Measurements from ENCODE around the gene HSPA1B. TPM values are rescaled to one million over a fixed set of nuclear protein-coding genes. Genes with fewer than 3 reads are reported as not detected.

HSPA1B gene
- polyA plus RNA-seq, 10 donors = 34.3 to 226 (median 55.8) TPM

GRCh38 chr6:31875877-31876276 is 48.3 kb downstream of the HSPA1B start:
- DNase-seq = no peak

- no peak for DNase-seq
Observed at GRCh38 chr6:31876357-31876756, 48.8 kb downstream of the HSPA1B start.

GRCh38 chr6:31877125-31877650 is 49.6 kb downstream of the HSPA1B start:
- no peak for DNase-seq

GRCh38 chr6:31877651-31878161 is 50.2 kb downstream of the HSPA1B start:
- no peak for DNase-seq

- DNase-seq = no peak
Observed at GRCh38 chr6:31878222-31878621, 50.7 kb downstream of the HSPA1B start.

- DNase-seq = no peak
Observed at GRCh38 chr6:31878726-31879125, 51.2 kb downstream of the HSPA1B start, which contains the start of gene SLC44A4. Gene SLC44A4 (minus strand): TSS chr6:31878997. CDS start chr6:31878980, 17 bp downstream.

- DNase-seq = no peak
Observed at GRCh38 chr6:31879143-31879542, 51.6 kb downstream of the HSPA1B start.

Other genes starting within 250 kb of the HSPA1B start
- gene LTB, start 245.3 kb upstream of the HSPA1B start, polyA plus RNA-seq (ENCODE audit: insufficient read length in 10 of 10) = 10 to 100 TPM in 1 of 10 donors, 1 to 10 TPM in 6, under 1 TPM in 3; 0.67 to 32.2 (median 1.5) TPM
- gene LST1, start 241.5 kb upstream of the HSPA1B start, polyA plus RNA-seq (ENCODE audit: insufficient read length in 10 of 10) = 10 to 100 TPM in 1 of 10 donors, 1 to 10 TPM in 9; 4.1 to 10.9 (median 6.4) TPM
- under 1 TPM in 4 of 10 donors, not detected in 6; 0.20 to 0.59 (median 0.30) TPM for gene NCR3, start 234.7 kb upstream of the HSPA1B start, polyA plus RNA-seq (ENCODE audit: insufficient read length in 10 of 10)
- gene AIF1, start 212.5 kb upstream of the HSPA1B start, polyA plus RNA-seq (ENCODE audit: insufficient read length in 10 of 10) = 10 to 100 TPM; 15.1 to 35.2 (median 23.0) TPM
- 100 to 1,000 TPM; 112 to 149 (median 132) TPM for gene PRRC2A, start 207.0 kb upstream of the HSPA1B start, polyA plus RNA-seq (ENCODE audit: insufficient read length in 10 of 10)
- 100 to 1,000 TPM; 177 to 216 (median 198) TPM for gene BAG6, start 175.1 kb upstream of the HSPA1B start, polyA plus RNA-seq (ENCODE audit: insufficient read length in 10 of 10)
- 1 to 10 TPM; 2.6 to 5.7 (median 4.2) TPM for gene APOM, start 171.8 kb upstream of the HSPA1B start, polyA plus RNA-seq (ENCODE audit: insufficient read length in 10 of 10)
- 10 to 100 TPM; 11.4 to 16.0 (median 13.4) TPM for gene C6orf47, start 167.0 kb upstream of the HSPA1B start, polyA plus RNA-seq (ENCODE audit: insufficient read length in 10 of 10)
- 10 to 100 TPM; 10.1 to 16.9 (median 12.2) TPM for gene GPANK1, start 162.7 kb upstream of the HSPA1B start, polyA plus RNA-seq (ENCODE audit: insufficient read length in 10 of 10)
- gene CSNK2B, start 161.7 kb upstream of the HSPA1B start, polyA plus RNA-seq (ENCODE audit: insufficient read length in 10 of 10) = 100 to 1,000 TPM; 118 to 150 (median 138) TPM
- gene LY6G5B, start 157.8 kb upstream of the HSPA1B start, polyA plus RNA-seq (ENCODE audit: insufficient read length in 10 of 10) = 10 to 100 TPM in 6 of 10 donors, 1 to 10 TPM in 4; 5.6 to 24.0 (median 10.9) TPM
- 1 to 10 TPM in 9 of 10 donors, under 1 TPM in 1; 0.68 to 5.1 (median 2.4) TPM for gene LY6G5C, start 146.7 kb upstream of the HSPA1B start, polyA plus RNA-seq (ENCODE audit: insufficient read length in 10 of 10)
- 10 to 100 TPM; 36.3 to 50.0 (median 39.2) TPM for gene ABHD16A, start 124.4 kb upstream of the HSPA1B start, polyA plus RNA-seq (ENCODE audit: insufficient read length in 10 of 10)
- under 1 TPM in 3 of 10 donors, not detected in 7; 0.17 to 0.38 (median 0.20) TPM for gene LY6G6F, start 120.9 kb upstream of the HSPA1B start, polyA plus RNA-seq (ENCODE audit: insufficient read length in 10 of 10)
- 1 to 10 TPM in 1 of 10 donors, under 1 TPM in 5, not detected in 4; 0.42 to 1.1 (median 0.53) TPM for gene LY6G6D, start 112.4 kb upstream of the HSPA1B start, polyA plus RNA-seq (ENCODE audit: insufficient read length in 10 of 10)
- gene LY6G6C, start 106.0 kb upstream of the HSPA1B start, polyA plus RNA-seq (ENCODE audit: insufficient read length in 10 of 10) = 1 to 10 TPM in 1 of 10 donors, under 1 TPM in 8, not detected in 1; 0.19 to 1.0 (median 0.38) TPM
- 1 to 10 TPM in 3 of 10 donors, under 1 TPM in 7; 0.52 to 1.8 (median 0.82) TPM for gene MPIG6B, start 104.4 kb upstream of the HSPA1B start, polyA plus RNA-seq (ENCODE audit: insufficient read length in 10 of 10)
- 100 to 1,000 TPM in 8 of 10 donors, 10 to 100 TPM in 2; 87.3 to 135 (median 109) TPM for gene DDAH2, start 98.4 kb upstream of the HSPA1B start, polyA plus RNA-seq (ENCODE audit: insufficient read length in 10 of 10)
- gene CLIC1, start 91.2 kb upstream of the HSPA1B start, polyA plus RNA-seq (ENCODE audit: insufficient read length in 10 of 10) = 100 to 1,000 TPM; 114 to 181 (median 138) TPM
- 10 to 100 TPM in 6 of 10 donors, 1 to 10 TPM in 4; 5.9 to 29.4 (median 13.5) TPM for gene MSH5, start 87.7 kb upstream of the HSPA1B start, polyA plus RNA-seq (ENCODE audit: insufficient read length in 10 of 10)
- gene SAPCD1, start 65.1 kb upstream of the HSPA1B start, polyA plus RNA-seq (ENCODE audit: insufficient read length in 10 of 10) = 10 to 100 TPM in 1 of 10 donors, 1 to 10 TPM in 9; 2.1 to 10.9 (median 3.0) TPM
- gene VWA7, start 50.4 kb upstream of the HSPA1B start, polyA plus RNA-seq (ENCODE audit: insufficient read length in 10 of 10) = 1 to 10 TPM in 9 of 10 donors, under 1 TPM in 1; 0.88 to 3.3 (median 2.3) TPM
- 10 to 100 TPM; 42.0 to 63.0 (median 46.2) TPM for gene VARS1, start 32.0 kb upstream of the HSPA1B start, polyA plus RNA-seq (ENCODE audit: insufficient read length in 10 of 10)
- 10 to 100 TPM; 46.2 to 63.6 (median 58.9) TPM for gene LSM2, start 20.8 kb upstream of the HSPA1B start, polyA plus RNA-seq (ENCODE audit: insufficient read length in 10 of 10)
- 1 to 10 TPM; 3.3 to 4.3 (median 3.9) TPM for gene HSPA1L, start 12.5 kb upstream of the HSPA1B start, polyA plus RNA-seq (ENCODE audit: insufficient read length in 10 of 10)
- 100 to 1,000 TPM in 1 of 10 donors, 10 to 100 TPM in 9; 47.4 to 176 (median 71.8) TPM for gene HSPA1A, start 12.2 kb upstream of the HSPA1B start, polyA plus RNA-seq (ENCODE audit: insufficient read length in 10 of 10)
- 10 to 100 TPM; 15.3 to 19.4 (median 17.2) TPM for gene NEU1, start 35.1 kb downstream of the HSPA1B start, polyA plus RNA-seq (ENCODE audit: insufficient read length in 10 of 10)
- under 1 TPM in 8 of 10 donors, not detected in 2; 0.08 to 0.50 (median 0.29) TPM for gene SLC44A4, start 51.3 kb downstream of the HSPA1B start, polyA plus RNA-seq (ENCODE audit: insufficient read length in 10 of 10)
- 10 to 100 TPM; 23.3 to 40.1 (median 29.4) TPM for gene EHMT2, start 70.0 kb downstream of the HSPA1B start, polyA plus RNA-seq (ENCODE audit: insufficient read length in 10 of 10)
- 10 to 100 TPM in 4 of 10 donors, 1 to 10 TPM in 6; 7.9 to 16.2 (median 9.6) TPM for gene ZBTB12, start 74.3 kb downstream of the HSPA1B start, polyA plus RNA-seq (ENCODE audit: insufficient read length in 10 of 10)
- gene C2, start 100.0 kb downstream of the HSPA1B start, polyA plus RNA-seq (ENCODE audit: insufficient read length in 10 of 10) = 1 to 10 TPM; 3.5 to 9.1 (median 5.7) TPM
- 1 to 10 TPM; 1.0 to 2.6 (median 1.6) TPM for gene CFB, start 118.4 kb downstream of the HSPA1B start, polyA plus RNA-seq (ENCODE audit: insufficient read length in 10 of 10)
- gene NELFE, start 131.2 kb downstream of the HSPA1B start, polyA plus RNA-seq (ENCODE audit: insufficient read length in 10 of 10) = 10 to 100 TPM; 49.5 to 68.7 (median 64.3) TPM
- 10 to 100 TPM; 17.9 to 35.1 (median 25.0) TPM for gene SKIC2, start 131.4 kb downstream of the HSPA1B start, polyA plus RNA-seq (ENCODE audit: insufficient read length in 10 of 10)
- 10 to 100 TPM; 11.4 to 21.4 (median 15.4) TPM for gene DXO, start 144.4 kb downstream of the HSPA1B start, polyA plus RNA-seq (ENCODE audit: insufficient read length in 10 of 10)
- gene C4A, start 154.3 kb downstream of the HSPA1B start, polyA plus RNA-seq (ENCODE audit: insufficient read length in 10 of 10) = 10 to 100 TPM in 5 of 10 donors, 1 to 10 TPM in 5; 6.2 to 21.3 (median 10.3) TPM
- 10 to 100 TPM in 9 of 10 donors, 1 to 10 TPM in 1; 8.7 to 25.9 (median 14.3) TPM for gene C4B, start 187.1 kb downstream of the HSPA1B start, polyA plus RNA-seq (ENCODE audit: insufficient read length in 10 of 10)
- gene CYP21A2, start 210.7 kb downstream of the HSPA1B start, polyA plus RNA-seq (ENCODE audit: insufficient read length in 10 of 10) = 1 to 10 TPM in 2 of 10 donors, under 1 TPM in 8; 0.35 to 1.1 (median 0.58) TPM

Data from muscle of back (tissue), 11 donors.